Chondrocyte (in vitro differentiated cells): ENCODE data around the gene DOK7. TPM values are rescaled to one million over a fixed set of nuclear protein-coding genes. Genes with fewer than 3 reads are reported as not detected.

Experiments
- total RNA-seq: library from RNA; stranded (reverse); gene quantifications from 3 replicates; pipeline ENCODE4 v1.2.1, GENCODE V29; 2021

The DOK7 gene
- total RNA-seq, 1 donor from 2014 or later = 0.37 TPM

Other genes with a start within 250 kb of the DOK7 start
- 0.55 to 1.7 TPM (median 0.64 TPM) in 3 replicates for gene MSANTD1, start 214.1 kb upstream of the DOK7 start, total RNA-seq
- gene RGS12, start 170.3 kb upstream of the DOK7 start, total RNA-seq = 19.0 to 24.2 TPM (median 19.3 TPM) in 3 replicates
- 0.28 to 0.36 TPM (median 0.35 TPM) in 3 replicates for gene HGFAC, start 21.3 kb upstream of the DOK7 start, total RNA-seq
- 135 to 142 TPM (median 142 TPM) in 3 replicates for gene LRPAP1, start 69.1 kb downstream of the DOK7 start, total RNA-seq